ENCODE measurements around the gene FOXP1. TPM values are rescaled to one million over a fixed set of nuclear protein-coding genes. Genes with fewer than 3 reads are reported as not detected.

The FOXP1 gene
- polyA plus RNA-seq, 1 donor (not counting 4 experiments of a cell fraction or from before 2014, with no cell fraction given): 14.6 TPM

DNA sequence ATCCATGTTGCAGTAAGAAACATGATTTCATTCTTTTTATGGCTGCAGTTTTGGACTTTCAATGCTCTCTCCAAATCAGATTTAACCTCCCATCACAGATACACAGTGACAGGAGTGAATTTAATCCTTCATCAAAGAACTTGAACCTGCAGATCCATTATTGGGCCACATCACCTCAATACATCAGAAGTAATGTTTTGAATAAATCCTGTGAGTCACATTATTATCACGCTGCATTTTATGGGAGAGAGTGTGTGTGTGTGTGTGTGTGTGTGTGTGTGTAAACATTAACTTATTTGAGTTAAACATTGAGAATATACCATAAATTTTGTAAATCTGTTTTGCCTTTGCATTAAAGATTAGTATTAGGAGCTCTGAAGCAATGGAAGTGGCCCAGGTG is 316.7 kb downstream of the FOXP1 start:
- no peak overlapping the region for H3K4me2 ChIP-seq (ENCODE audit: control insufficient read depth, extremely low read depth, insufficient read depth, low read depth, low read length)
- H3K36me3 ChIP-seq (ENCODE audit: control insufficient read depth in 2 of 2, extremely low read depth in 1 of 2, insufficient read depth in 2 of 2, low read length in 2 of 2): no peaks in the 10 kb centered on the region
- H3K79me2 ChIP-seq (ENCODE audit: control insufficient read depth, insufficient read depth, low read length): no peaks in the 10 kb centered on the region
- FAIRE-seq (no peak), DNase-seq (ENCODE audit: low read depth, low spot score) (no peak)
- no peak for TF ChIP-seq EZH2 (IDR thresholded peaks at IDR 0.05; ENCODE audit: low read length)
- TF ChIP-seq CTCF (optimal IDR thresholded peaks at IDR 0.05 in 1 of 3, IDR thresholded peaks at IDR 0.05 in 1 of 3, conservative IDR thresholded peaks at IDR 0.05 in 1 of 3; ENCODE audit: extremely low read depth in 1 of 3, insufficient read depth in 2 of 3, low read length in 3 of 3): no peak
- H3K27me3 ChIP-seq (ENCODE audit: control insufficient read depth, extremely low read depth, insufficient read depth, low read length): no peaks in the 10 kb centered on the region
- H3K4me3 ChIP-seq (ENCODE audit: control insufficient read depth in 2 of 3, extremely low read depth in 1 of 3, insufficient read depth in 2 of 3, low read depth in 1 of 3, low read length in 3 of 3): no peak overlapping the region
- H3K9me1 ChIP-seq (ENCODE audit: control insufficient read depth, extremely low read depth, insufficient read depth, low read length): no peaks in the 10 kb centered on the region
- dilution Hi-C loops (cut with MboI; ENCODE audit: extremely low pct_ligation_motif_present, low sequenced_read_pairs): no loop called here
- no peak overlapping the region for H3K9ac ChIP-seq (ENCODE audit: control insufficient read depth, extremely low read depth, insufficient read depth, low read length)
- H2AFZ ChIP-seq (ENCODE audit: control insufficient read depth, low read length): no peak overlapping the region
- H3K27ac ChIP-seq (ENCODE audit: control insufficient read depth, insufficient read depth, low read length): no peak overlapping the region
- H3K9me3 ChIP-seq (ENCODE audit: control insufficient read depth, low read depth, low read length): no peaks in the 10 kb centered on the region
- no peaks in the 10 kb centered on the region for H3K4me1 ChIP-seq (ENCODE audit: control insufficient read depth, extremely low read depth, insufficient read depth, low read length)
- H4K20me1 ChIP-seq (ENCODE audit: control insufficient read depth, extremely low read depth, insufficient read depth, low read length): no peaks in the 10 kb centered on the region

- H3K4me3 ChIP-seq (ENCODE audit: control insufficient read depth in 2 of 3, extremely low read depth in 1 of 3, insufficient read depth in 2 of 3, low read depth in 1 of 3, low read length in 3 of 3): no peak overlapping the region
- no peak overlapping the region for H3K4me2 ChIP-seq (ENCODE audit: control insufficient read depth, extremely low read depth, insufficient read depth, low read depth, low read length)
- H3K9me3 ChIP-seq (ENCODE audit: control insufficient read depth, low read depth, low read length): no peaks in the 10 kb centered on the region
- H4K20me1 ChIP-seq (ENCODE audit: control insufficient read depth, extremely low read depth, insufficient read depth, low read length): no peaks in the 10 kb centered on the region
- H3K36me3 ChIP-seq (ENCODE audit: control insufficient read depth in 2 of 2, extremely low read depth in 1 of 2, insufficient read depth in 2 of 2, low read length in 2 of 2): no peaks in the 10 kb centered on the region
- no peak for TF ChIP-seq EZH2 (IDR thresholded peaks at IDR 0.05; ENCODE audit: low read length)
- no peak for TF ChIP-seq CTCF (optimal IDR thresholded peaks at IDR 0.05 in 1 of 3, IDR thresholded peaks at IDR 0.05 in 1 of 3, conservative IDR thresholded peaks at IDR 0.05 in 1 of 3; ENCODE audit: extremely low read depth in 1 of 3, insufficient read depth in 2 of 3, low read length in 3 of 3)
- dilution Hi-C loops (cut with MboI; ENCODE audit: extremely low pct_ligation_motif_present, low sequenced_read_pairs): no loop called here
- no peak overlapping the region for H2AFZ ChIP-seq (ENCODE audit: control insufficient read depth, low read length)
- H3K79me2 ChIP-seq (ENCODE audit: control insufficient read depth, insufficient read depth, low read length): no peaks in the 10 kb centered on the region
- H3K27ac ChIP-seq (ENCODE audit: control insufficient read depth, insufficient read depth, low read length): no peak overlapping the region
- H3K4me1 ChIP-seq (ENCODE audit: control insufficient read depth, extremely low read depth, insufficient read depth, low read length): no peaks in the 10 kb centered on the region
- FAIRE-seq (no peak), DNase-seq (ENCODE audit: low read depth, low spot score) (no peak)
- no peaks in the 10 kb centered on the region for H3K27me3 ChIP-seq (ENCODE audit: control insufficient read depth, extremely low read depth, insufficient read depth, low read length)
- no peaks in the 10 kb centered on the region for H3K9me1 ChIP-seq (ENCODE audit: control insufficient read depth, extremely low read depth, insufficient read depth, low read length)
- H3K9ac ChIP-seq (ENCODE audit: control insufficient read depth, extremely low read depth, insufficient read depth, low read length): no peak overlapping the region
These were observed 318.1 kb downstream of the FOXP1 start for GRCh38 chr3:71265365-71265915.

Data from keratinocyte (primary cell).